Neuronal stem cell (in vitro differentiated cells): ENCODE data around the gene MPV17L2.

Experiments
- DNase-seq: peaks from one replicate; pipeline ENCODE4 v3.0.0-alpha.2; 2013; ENCODE audit warnings: low spot score
- H2AFZ ChIP-seq: one replicate; pipeline ENCODE4 v1.6.1; 2013; ENCODE audit warnings: mild to moderate bottlenecking, low read length, inconsistent platforms
- H2AK5ac ChIP-seq: 2 replicates; pipeline ENCODE4 v1.6.1; 2013; ENCODE audit warnings: low read depth, mild to moderate bottlenecking, inconsistent platforms, low read length, moderate library complexity, mixed read lengths
- H2BK120ac ChIP-seq: 2 replicates; pipeline ENCODE4 v1.6.1; 2013; ENCODE audit warnings: low read depth, mild to moderate bottlenecking, inconsistent platforms, low read length, moderate library complexity, mixed read lengths
- H2BK12ac ChIP-seq: one replicate; pipeline ENCODE4 v1.6.1; 2013; ENCODE audit warnings: low read length, inconsistent platforms
- H2BK15ac ChIP-seq: 2 replicates; pipeline ENCODE4 v1.6.1; 2013; ENCODE audit warnings: mild to moderate bottlenecking, low read length, inconsistent platforms, mixed read lengths
- H2BK5ac ChIP-seq: one replicate; pipeline ENCODE4 v1.6.1; 2013; ENCODE audit warnings: inconsistent platforms, mild to moderate bottlenecking, low read length, moderate library complexity
- H3K14ac ChIP-seq: one replicate; pipeline ENCODE4 v1.6.1; 2013; ENCODE audit warnings: low read length, inconsistent platforms
- H3K18ac ChIP-seq: 2 replicates; pipeline ENCODE4 v1.6.1; 2013; ENCODE audit warnings: low read length, inconsistent platforms
- H3K23ac ChIP-seq: 2 replicates; pipeline ENCODE4 v1.6.1; 2013; ENCODE audit warnings: low read depth, mild to moderate bottlenecking, mixed read lengths, low read length, inconsistent platforms; ENCODE audit not compliant: poor library complexity
- H3K27ac ChIP-seq: replicated peaks from 3 replicates; pipeline ENCODE4 v1.5.1; 2013; ENCODE audit warnings: low read length, inconsistent platforms
- H3K27me3 ChIP-seq, 3 experiments: 2 replicates each; pipeline ENCODE4 v1.6.1; 2013; ENCODE audit warnings: low read length in 3 of 3, mild to moderate bottlenecking in 2 of 3, inconsistent platforms in 1 of 3, low read depth in 1 of 3, mixed read lengths in 1 of 3, moderate library complexity in 1 of 3; ENCODE audit not compliant: control insufficient read depth in 3 of 3, insufficient read depth in 3 of 3
- H3K36me3 ChIP-seq, 2 donors: replicated peaks in 1 of 2; 2 replicates each; pipeline ENCODE4 v1.6.1; 2013; ENCODE audit warnings: low read length in 2 of 2; ENCODE audit not compliant: control insufficient read depth in 2 of 2, insufficient read depth in 2 of 2
- H3K4ac ChIP-seq: 2 replicates; pipeline ENCODE4 v1.6.1; 2013; ENCODE audit warnings: inconsistent platforms, mild to moderate bottlenecking, low read length, moderate library complexity
- H3K4me1 ChIP-seq, 2 donors: 1 replicate in 1 of 2; 2 replicates in 1 of 2; pipeline ENCODE4 v1.6.1; 2013; ENCODE audit warnings: low read length in 2 of 2, low read depth in 1 of 2; ENCODE audit not compliant: control insufficient read depth in 2 of 2, insufficient read depth in 1 of 2
- H3K4me2 ChIP-seq: one replicate; pipeline ENCODE4 v1.6.1; 2013; ENCODE audit warnings: mild to moderate bottlenecking, low read length, inconsistent platforms; ENCODE audit not compliant: insufficient read depth, poor library complexity, severe bottlenecking
- H3K4me3 ChIP-seq, 2 donors: 2 replicates each; pipeline ENCODE4 v1.5.1; 2013; ENCODE audit warnings: low read length in 2 of 2, mild to moderate bottlenecking in 2 of 2, inconsistent platforms in 1 of 2, moderate library complexity in 1 of 2
- H3K79me1 ChIP-seq: one replicate; pipeline ENCODE4 v1.6.1; 2013; ENCODE audit warnings: low read depth, mild to moderate bottlenecking, inconsistent platforms, low read length, moderate library complexity
- H3K9ac ChIP-seq: one replicate; pipeline ENCODE4 v1.6.1; 2013; ENCODE audit warnings: mild to moderate bottlenecking, low read depth, low read length, inconsistent platforms; ENCODE audit not compliant: poor library complexity
- H3K9me3 ChIP-seq, 2 donors: replicated peaks in 1 of 2; 2 replicates each; pipeline versions ENCODE3 to v1.6.1; 2013; ENCODE audit warnings: low read length in 2 of 2, mild to moderate bottlenecking in 2 of 2, inconsistent platforms in 1 of 2, low read depth in 1 of 2, mixed read lengths in 1 of 2, moderate library complexity in 1 of 2; ENCODE audit not compliant: control insufficient read depth in 2 of 2, insufficient read depth in 1 of 2
- H4K8ac ChIP-seq: one replicate; pipeline ENCODE4 v1.6.1; 2013; ENCODE audit warnings: low read depth, mild to moderate bottlenecking, inconsistent platforms, low read length, moderate library complexity
- H4K91ac ChIP-seq: one replicate; pipeline ENCODE4 v1.6.1; 2013; ENCODE audit warnings: low read length, low read depth, mild to moderate bottlenecking, inconsistent platforms; ENCODE audit not compliant: poor library complexity
- WGBS, 2 donors: extraction: QIAGEN DNeasy Blood & Tissue Kit; methylation state at CpG; one replicate each; pipeline ENCODE4 v1.1.7; 2013; ENCODE audit warnings: missing lambda C conversion rate in 2 of 2, mixed read lengths in 1 of 2; ENCODE audit not compliant: insufficient read length in 2 of 2, insufficient replicate concordance in 1 of 2; ENCODE audit errors: extremely low coverage in 2 of 2; 5-methylcytosine and 5-hydroxymethylcytosine counted together

Gene MPV17L2

DNA sequence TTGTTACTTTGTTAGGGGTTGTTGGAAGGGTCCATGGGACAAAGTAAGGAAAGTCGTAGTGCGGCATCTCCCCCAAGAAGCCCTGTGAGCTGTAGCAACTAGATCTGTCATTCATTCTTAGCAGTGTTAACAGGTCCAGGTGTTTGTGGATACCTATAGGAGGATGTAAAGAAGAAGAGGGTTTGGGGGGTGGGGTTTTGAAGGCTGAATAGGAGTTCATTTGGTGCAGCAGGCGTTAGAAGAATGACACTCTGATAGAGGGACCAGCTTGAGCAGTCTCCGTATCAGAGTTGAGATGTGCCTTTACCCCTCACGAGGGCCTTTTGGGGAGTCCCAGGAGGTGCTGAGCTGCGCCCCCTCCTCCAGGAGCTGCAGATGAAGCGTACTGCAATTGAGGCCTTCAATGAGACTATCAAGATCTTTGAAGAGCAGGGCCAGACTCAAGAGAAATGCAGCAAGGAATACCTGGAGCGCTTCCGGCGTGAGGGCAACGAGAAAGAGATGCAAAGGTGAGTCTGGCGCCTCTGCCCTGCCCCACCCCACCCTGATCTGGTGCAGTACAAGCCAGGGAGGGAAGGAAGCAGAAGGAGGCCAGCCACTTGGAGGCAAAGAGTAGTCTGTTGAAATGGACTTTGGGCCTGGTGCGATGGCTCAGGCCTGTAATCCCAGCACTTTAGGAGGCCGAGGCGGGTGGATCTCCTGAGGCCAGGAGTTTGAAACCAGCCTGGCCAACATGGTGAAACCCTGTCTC lies 27.0 kb upstream of the MPV17L2 start:
- Histone ChIP-seq H3K4me3 (no peak overlapping the region), H4K8ac (no peak overlapping the region), H3K23ac (no peak overlapping the region), H2AK5ac (no peak overlapping the region), H3K4me1 (peaks cover 4 to 5% of the 10 kb centered on the region in 2 donors), H3K18ac (no peak overlapping the region), H3K9ac (no peak overlapping the region), H3K14ac (no peak overlapping the region), H4K91ac (no peak overlapping the region), H3K9me3 (no peaks in the 10 kb centered on the region), H2BK120ac (no peak overlapping the region), H3K36me3 (peaks cover 49 to 77% of the 10 kb centered on the region in 2 donors), H3K27ac (no peak overlapping the region), H2BK5ac (no peak overlapping the region), H2BK12ac (no peak overlapping the region), H3K4ac (no peak overlapping the region), H3K4me2 (no peak overlapping the region), H3K27me3 (no peaks in the 10 kb centered on the region), H2BK15ac (no peak overlapping the region), H3K79me1 (peaks cover 4% of the 10 kb centered on the region), H2AFZ (no peak overlapping the region)
- 100% methylated on average over 1 of the region's 15 CpGs; no CpG with 5 or more reads in 1 of the 2 donors for WGBS, 2 donors
- DNase-seq, result no peak

DNA sequence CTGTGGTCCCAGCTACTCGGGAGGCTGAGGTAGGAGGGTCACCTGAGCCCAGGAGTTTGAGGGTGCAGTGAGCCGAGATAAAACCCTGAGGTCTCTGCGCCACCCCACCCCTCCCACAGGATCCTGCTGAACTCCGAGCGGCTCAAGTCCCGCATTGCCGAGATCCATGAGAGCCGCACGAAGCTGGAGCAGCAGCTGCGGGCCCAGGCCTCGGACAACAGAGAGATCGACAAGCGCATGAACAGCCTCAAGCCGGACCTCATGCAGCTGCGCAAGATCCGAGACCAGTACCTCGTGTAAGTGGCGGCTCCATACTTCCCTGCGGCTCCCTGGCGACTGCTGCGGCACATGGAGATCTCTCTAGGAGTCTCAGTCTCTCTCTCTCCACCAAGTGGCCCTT lies 26.0 kb upstream of the MPV17L2 start:
- no peak overlapping the region for H3K4me2 ChIP-seq
- H3K14ac ChIP-seq, result no peak overlapping the region
- H3K27ac ChIP-seq, result no peak overlapping the region
- no peak overlapping the region for H2AFZ ChIP-seq
- peaks cover 4% of the 10 kb centered on the region for H3K79me1 ChIP-seq
- H3K27me3 ChIP-seq, result no peaks in the 10 kb centered on the region
- H3K4me3 ChIP-seq, result no peak overlapping the region
- no peak overlapping the region for H4K8ac ChIP-seq
- no peak overlapping the region for H2AK5ac ChIP-seq
- no CpG with 5 or more reads among the region's 21 CpGs for WGBS, 2 donors
- H3K4me1 ChIP-seq, result no peaks in the 10 kb centered on the region
- H3K9me3 ChIP-seq, result no peaks in the 10 kb centered on the region
- no peak overlapping the region for H3K4ac ChIP-seq
- no peak overlapping the region for H4K91ac ChIP-seq
- peaks cover 45 to 73% of the 10 kb centered on the region in 2 donors for H3K36me3 ChIP-seq
- DNase-seq, result no peak
- H2BK12ac ChIP-seq, result no peak overlapping the region
- H2BK15ac ChIP-seq, result no peak overlapping the region
- H3K18ac ChIP-seq, result no peak overlapping the region
- no peak overlapping the region for H3K23ac ChIP-seq
- H2BK5ac ChIP-seq, result no peak overlapping the region
- no peak overlapping the region for H3K9ac ChIP-seq
- no peak overlapping the region for H2BK120ac ChIP-seq

DNA sequence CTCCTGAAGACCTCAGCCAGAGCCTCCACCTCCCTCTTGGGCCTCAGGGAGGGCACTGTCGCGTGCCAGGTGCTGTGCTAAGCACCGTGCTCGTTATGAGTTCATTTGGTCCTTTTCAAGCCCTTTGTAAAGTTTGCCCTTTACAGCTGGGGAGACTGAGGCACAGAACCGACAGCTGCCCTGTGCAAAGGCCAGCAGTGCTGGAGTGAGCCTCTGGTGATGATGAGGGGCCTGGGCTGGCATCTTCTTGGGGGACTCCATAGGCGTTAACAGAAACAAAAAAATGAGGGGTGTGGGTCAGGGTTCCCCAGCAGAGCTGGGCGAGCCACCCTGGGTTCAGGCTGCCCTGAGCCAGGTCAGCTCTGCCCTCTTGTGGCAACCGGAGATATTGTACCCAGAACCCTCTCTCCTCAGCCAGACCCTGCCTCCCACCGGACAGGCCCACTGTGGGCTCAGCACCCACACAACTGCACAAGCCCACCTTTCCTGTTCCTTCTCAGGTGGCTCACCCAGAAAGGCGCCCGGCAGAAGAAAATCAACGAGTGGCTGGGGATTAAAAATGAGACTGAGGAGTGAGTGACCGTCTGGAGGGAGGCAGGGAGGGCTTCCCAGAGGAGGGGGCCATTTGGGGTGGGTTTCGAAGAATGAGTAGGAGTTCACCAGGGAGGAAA lies 24.9 kb upstream of the MPV17L2 start:
- no peak overlapping the region for H3K4me3 ChIP-seq
- no peak overlapping the region for H3K4me2 ChIP-seq
- peak overlapping the region; percentile 52 for H2AK5ac ChIP-seq
- no peak overlapping the region for H4K91ac ChIP-seq
- H2BK12ac ChIP-seq, result no peak overlapping the region
- no CpG with 5 or more reads among the region's 14 CpGs for WGBS, 2 donors
- H3K14ac ChIP-seq, result no peak overlapping the region
- peaks cover 36 to 64% of the 10 kb centered on the region in 2 donors for H3K36me3 ChIP-seq
- no peak overlapping the region for H2BK120ac ChIP-seq
- no peak overlapping the region for H2AFZ ChIP-seq
- H3K23ac ChIP-seq, result peak overlapping the region; percentile 31
- peak overlapping the region; percentile 24 for H2BK5ac ChIP-seq
- no peak overlapping the region for H2BK15ac ChIP-seq
- H3K9ac ChIP-seq, result peak overlapping the region; percentile 70
- no peak for DNase-seq
- H3K27me3 ChIP-seq, result no peaks in the 10 kb centered on the region
- no peak overlapping the region for H3K4ac ChIP-seq
- H3K27ac ChIP-seq, result no peak overlapping the region
- peaks cover 4% of the 10 kb centered on the region for H3K79me1 ChIP-seq
- no peaks in the 10 kb centered on the region for H3K4me1 ChIP-seq
- no peak overlapping the region for H4K8ac ChIP-seq
- no peaks in the 10 kb centered on the region for H3K9me3 ChIP-seq
- no peak overlapping the region for H3K18ac ChIP-seq

DNA sequence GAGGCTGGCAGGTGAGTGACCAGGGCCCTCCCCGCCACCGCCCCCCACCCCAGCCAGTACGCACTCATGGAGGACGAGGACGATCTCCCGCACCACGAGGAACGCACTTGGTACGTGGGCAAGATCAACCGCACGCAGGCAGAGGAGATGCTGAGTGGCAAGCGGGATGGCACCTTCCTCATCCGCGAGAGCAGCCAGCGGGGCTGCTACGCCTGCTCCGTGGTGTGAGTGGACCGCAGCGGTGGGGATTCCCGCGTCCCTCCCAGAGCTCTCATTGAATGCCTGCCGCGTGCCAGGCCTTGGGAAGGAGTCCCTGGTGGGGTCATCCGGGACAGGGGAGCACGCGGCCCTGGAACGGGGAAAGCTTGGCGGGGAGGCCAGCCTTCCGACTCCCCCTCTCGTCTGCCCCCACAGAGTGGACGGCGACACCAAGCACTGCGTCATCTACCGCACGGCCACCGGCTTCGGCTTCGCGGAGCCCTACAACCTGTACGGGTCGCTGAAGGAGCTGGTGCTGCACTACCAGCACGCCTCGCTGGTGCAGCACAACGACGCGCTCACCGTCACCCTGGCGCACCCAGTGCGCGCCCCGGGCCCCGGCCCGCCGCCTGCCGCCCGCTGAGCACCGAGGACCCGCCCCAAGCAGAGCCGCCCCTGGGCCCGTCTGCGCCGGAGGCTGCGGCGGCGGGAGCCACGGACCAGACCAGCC lies 24.2 kb upstream of the MPV17L2 start:
- no peak overlapping the region for H3K18ac ChIP-seq
- H2BK12ac ChIP-seq, result no peak overlapping the region
- peak overlapping the region; percentile 46 for H2AK5ac ChIP-seq
- H3K4ac ChIP-seq, result no peak overlapping the region
- H4K8ac ChIP-seq, result no peak overlapping the region
- no peak overlapping the region for H2AFZ ChIP-seq
- peaks cover 4% of the 10 kb centered on the region for H3K79me1 ChIP-seq
- peaks cover 31 to 58% of the 10 kb centered on the region in 2 donors for H3K36me3 ChIP-seq
- H3K27ac ChIP-seq, result no peak overlapping the region
- no peak overlapping the region for H3K23ac ChIP-seq
- peaks cover 0 to 6% (median 2%) of the 10 kb centered on the region in 3 experiments for H3K27me3 ChIP-seq
- no peak overlapping the region for H2BK120ac ChIP-seq
- peaks cover 3% of the 10 kb centered on the region in 2 donors for H3K4me1 ChIP-seq
- H3K14ac ChIP-seq, result no peak overlapping the region
- H2BK5ac ChIP-seq, result peak overlapping the region; percentile 24
- WGBS, 2 donors, result no CpG with 5 or more reads among the region's 66 CpGs
- no peak for DNase-seq
- no peak overlapping the region for H3K4me2 ChIP-seq
- H3K9ac ChIP-seq, result no peak overlapping the region
- H3K9me3 ChIP-seq, result no peaks in the 10 kb centered on the region
- H4K91ac ChIP-seq, result no peak overlapping the region
- no peak overlapping the region for H3K4me3 ChIP-seq
- H2BK15ac ChIP-seq, result no peak overlapping the region
